H1 (cell line): Measurements from ENCODE around the gene ANP32A. TPM values are rescaled to one million over a fixed set of nuclear protein-coding genes. Genes with fewer than 3 reads are reported as not detected.

Source experiments
- BACH1 ChIP-seq: IDR thresholded peaks from 2 replicates; pipeline ENCODE4 v1.6.1; 2012; ENCODE audit warnings: low read length, improper control_type of control experiment
- EP300 ChIP-seq, 2 experiments: IDR thresholded peaks; 1 replicate in 1 of 2; 2 replicates in 1 of 2; pipeline ENCODE4 v1.6.1; 2011 to 2012; ENCODE audit warnings: low read depth in 2 of 2, low read length in 2 of 2, mild to moderate bottlenecking in 2 of 2, borderline replicate concordance in 1 of 2, inconsistent platforms in 1 of 2, moderate library complexity in 1 of 2
- SP4 ChIP-seq: IDR thresholded peaks from 2 replicates; pipeline ENCODE4 v1.6.1; 2012; ENCODE audit warnings: low read length, inconsistent platforms
- SRF ChIP-seq: IDR thresholded peaks from 2 replicates; pipeline ENCODE4 v1.6.1; 2011; ENCODE audit warnings: mild to moderate bottlenecking, low read depth, low read length, moderate library complexity
- polyA plus RNA-seq, 7 experiments: library from polyadenylated mRNA; depleted of rRNA in 3 of 7; stranded (reverse) in 5 of 7; unstranded in 2 of 7; fragments of >200 nt in 5 of 7; fragments of 200-250 nt in 2 of 7; gene quantifications; 1 replicate in 5 of 7; 2 replicates in 1 of 7; 4 replicates in 1 of 7; pipeline versions ENCODE4 v1.2.1 to v1.2.3, GENCODE V29; 2011 to 2013; ENCODE audit warnings: missing spikeins in 2 of 7, mixed read lengths in 2 of 7
- total RNA-seq: library from RNA; stranded (reverse); fragmentation: NEBNext Ultra II Directional; extraction: Animal tissue kit (Norgen Biotek cat#: 25700); gene quantifications from 2 replicates; pipeline ENCODE4 v1.2.1, GENCODE V29; 2021

ANP32A gene
- total and polyA plus RNA-seq, 2 of the 8 experiments (the other 6 are each of a cell fraction or from before 2014, with no cell fraction given) = 70.8 to 295 TPM

- TF ChIP-seq SRF (no peak), BACH1 (no peak), EP300 (IDR thresholded peaks at IDR 0.05; ENCODE audit: borderline replicate concordance in 1 of 2, low read depth in 2 of 2, low read length in 2 of 2) (no peak), SP4 (no peak)
Measured at GRCh38 chr15:68790242-68790575, 30.5 kb downstream of the ANP32A start (continued).
